Stimulated activated CD8-positive, alpha-beta memory T cell treated with anti-CD3 and anti-CD28 coated beads, Interleukin-4, amount 100 ng/mL, for 24 hours (primary cell): ENCODE measurements around the gene PCNX4.

Source experiments
- DNase-seq: peaks from one replicate; pipeline ENCODE4 v3.0.0-alpha.2; 2020; ENCODE audit warnings: low read depth

The PCNX4 gene

GRCh38 chr14:60102389-60102788 is 10.7 kb downstream of the PCNX4 start:
- DNase-seq = no peak

GRCh38 chr14:60106339-60106738 is 14.6 kb downstream of the PCNX4 start:
- no peak for DNase-seq

GRCh38 chr14:60107477-60107876 is 15.8 kb downstream of the PCNX4 start:
- DNase-seq = no peak

DNA sequence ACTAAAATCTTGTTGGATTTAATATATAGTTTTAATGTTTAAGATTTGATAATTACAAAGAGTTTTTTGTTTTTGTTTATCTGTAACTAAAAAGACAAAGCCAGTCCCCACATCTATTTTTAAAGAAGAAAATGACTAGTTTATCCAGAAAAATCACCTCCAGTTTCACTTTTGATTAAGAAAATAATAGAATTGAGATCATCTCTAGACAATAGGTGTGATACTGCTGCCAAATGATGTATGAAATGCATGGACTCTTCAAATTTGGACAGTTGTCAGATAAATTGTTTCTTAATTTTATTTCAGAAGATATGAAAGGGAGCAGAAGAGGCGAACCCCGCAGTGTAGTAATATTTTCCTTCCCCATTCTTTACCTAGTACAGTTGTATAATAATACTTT is 20.0 kb downstream of the PCNX4 start:
- DNase-seq = no peak

- DNase-seq = no peak
Measured at GRCh38 chr14:60114881-60115280, 23.2 kb downstream of the PCNX4 start.

GRCh38 chr14:60116181-60116580 is 24.5 kb downstream of the PCNX4 start:
- no peak for DNase-seq

- DNase-seq = no peak
Measured at GRCh38 chr14:60125918-60126317, 34.2 kb downstream of the PCNX4 start.

GRCh38 chr14:60133487-60133886 is 41.8 kb downstream of the PCNX4 start:
- DNase-seq = no peak

DNA sequence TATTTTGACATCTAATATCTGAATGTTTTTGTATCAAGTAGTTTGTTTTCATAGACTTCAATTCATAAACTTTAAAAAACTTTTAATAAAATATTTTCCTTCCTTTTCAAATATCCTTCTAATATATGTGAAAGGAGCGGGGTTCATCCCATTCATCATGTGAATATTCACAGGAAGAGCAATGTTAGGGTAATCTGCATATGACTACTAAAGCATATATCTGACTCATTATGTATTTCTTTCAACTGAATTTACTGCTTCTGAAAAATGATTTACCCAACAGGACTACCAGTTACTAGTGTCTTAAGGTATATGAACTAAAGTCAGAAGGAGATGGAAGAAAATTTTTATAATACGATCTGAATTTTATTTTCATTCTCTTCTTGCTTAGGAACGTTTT is 43.0 kb downstream of the PCNX4 start:
- no peak for DNase-seq

DNA sequence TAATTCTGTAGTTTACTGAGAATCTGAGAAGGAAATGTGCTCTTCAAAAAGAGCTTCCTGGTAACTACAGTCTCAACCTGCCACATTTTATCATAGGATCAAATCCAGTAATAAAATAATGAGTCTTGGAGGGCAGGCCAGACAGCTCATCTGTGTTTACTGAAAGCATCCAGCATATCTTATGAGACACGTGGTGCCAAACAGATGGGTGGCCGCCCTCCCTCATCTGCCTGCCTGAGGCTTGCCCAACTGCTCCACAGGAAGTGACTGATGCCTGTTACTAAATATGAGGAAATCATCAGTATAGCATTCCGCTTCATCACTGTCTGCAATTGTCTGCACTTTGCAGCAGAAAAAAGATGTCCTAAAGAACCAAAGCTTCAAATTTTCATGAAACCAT is 60.0 kb downstream of the PCNX4 start:
- DNase-seq = peak; percentile 44

DNA sequence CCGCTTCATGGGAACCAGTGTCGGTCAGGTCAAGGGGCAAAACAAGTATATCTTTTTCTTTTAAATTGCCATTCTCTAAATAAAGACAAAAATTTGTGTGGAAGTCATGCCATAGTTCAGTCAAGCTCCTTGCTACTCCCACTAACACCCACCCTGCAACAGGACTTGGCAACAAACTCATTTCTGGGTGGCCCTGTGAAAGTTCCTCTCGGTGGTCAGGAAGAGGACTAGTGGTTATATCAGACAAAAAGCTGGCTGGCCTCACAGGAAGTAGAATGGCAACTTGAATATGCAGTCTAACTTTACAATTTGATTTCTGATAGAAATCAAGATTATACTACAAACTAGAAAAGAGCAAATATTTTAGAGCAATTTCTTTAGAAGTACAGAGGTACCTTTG is 62.3 kb downstream of the PCNX4 start:
- DNase-seq = no peak

GRCh38 chr14:60154671-60155070 is 62.9 kb downstream of the PCNX4 start:
- DNase-seq = no peak

GRCh38 chr14:60160422-60160821 is 68.7 kb downstream of the PCNX4 start:
- no peak for DNase-seq

DNA sequence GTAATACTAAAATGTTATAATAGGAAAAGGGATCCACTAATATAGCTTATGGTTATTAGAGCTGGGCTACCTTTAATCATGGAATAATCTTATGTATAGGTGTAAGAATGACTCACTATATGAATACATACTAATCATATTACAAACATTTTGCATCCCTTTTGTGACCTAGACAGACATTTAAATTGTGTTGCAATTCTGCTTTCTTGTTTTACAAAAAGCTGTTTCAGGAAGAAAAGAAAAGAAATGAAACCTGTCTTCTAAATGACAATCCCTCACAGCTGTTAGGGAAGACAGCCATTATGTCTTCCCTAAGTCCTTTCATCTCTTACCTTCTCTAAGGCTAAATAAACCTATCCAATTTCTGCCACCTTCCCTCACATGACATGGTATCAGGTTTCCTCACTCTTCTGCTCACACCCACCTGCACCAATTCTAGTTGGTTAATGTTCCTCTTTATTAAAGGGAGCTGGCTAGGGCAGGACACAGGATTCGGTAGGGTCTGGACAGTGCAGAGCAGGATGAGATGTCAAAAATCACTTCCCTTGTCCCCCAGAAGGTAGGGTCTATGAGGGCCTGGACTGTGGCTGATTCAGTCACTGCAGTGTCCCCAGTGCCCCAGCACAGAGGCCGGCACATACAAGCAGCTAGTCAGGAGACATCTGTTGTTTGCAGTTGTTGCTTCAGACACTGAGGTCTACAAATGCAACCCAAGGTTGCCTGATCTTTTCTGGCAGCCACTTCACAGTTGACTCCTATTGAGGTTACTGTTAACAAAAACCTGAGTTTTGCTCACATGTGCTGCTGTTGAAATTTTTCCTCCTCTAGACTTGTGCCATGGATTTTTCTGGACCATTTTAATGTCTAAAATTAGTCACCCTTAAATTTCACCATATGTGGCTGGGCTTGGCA is 69.7 kb downstream of the PCNX4 start:
- no peak for DNase-seq

DNA sequence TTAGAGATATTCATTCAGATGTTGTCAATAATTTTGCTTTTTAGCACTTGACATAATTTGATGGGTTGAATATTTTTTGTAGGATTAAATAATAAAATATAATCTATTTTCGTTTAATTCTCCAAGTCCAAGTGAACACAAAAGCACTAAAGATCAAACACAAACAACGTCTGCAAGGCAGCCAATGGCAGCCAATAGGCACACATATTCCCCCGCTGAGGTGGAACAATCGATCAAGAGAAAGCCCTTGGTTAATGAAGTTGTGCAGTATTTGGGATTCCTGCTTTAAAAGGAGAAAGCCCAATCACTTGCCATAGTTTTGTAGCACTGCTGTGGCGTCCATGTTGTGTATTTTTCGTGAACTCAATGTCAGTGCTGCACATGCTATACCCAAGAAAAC is 72.0 kb downstream of the PCNX4 start:
- DNase-seq = no peak

DNA sequence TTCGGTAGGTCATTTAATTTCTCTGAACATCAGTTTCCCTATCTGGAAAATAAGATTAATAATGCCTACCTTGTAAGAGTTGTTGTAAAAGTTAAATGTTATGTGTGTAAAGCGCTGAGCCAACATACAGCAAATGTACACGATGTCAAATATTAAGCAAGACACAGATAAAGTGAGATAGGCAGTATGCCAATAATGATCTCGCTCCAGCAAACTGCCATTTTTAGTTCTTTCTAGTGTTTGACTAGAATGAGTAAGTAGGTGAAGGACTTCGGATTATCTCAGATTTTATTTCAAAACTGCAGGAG is 72.6 kb downstream of the PCNX4 start:
- DNase-seq = no peak

GRCh38 chr14:60164712-60165546 is 73.2 kb downstream of the PCNX4 start, which contains the start of gene DHRS7:
TSS of gene DHRS7 (minus strand) at chr14:60165398. CDS start at chr14:60165309, 89 bp downstream.
- peak; percentile 62 for DNase-seq

DNA sequence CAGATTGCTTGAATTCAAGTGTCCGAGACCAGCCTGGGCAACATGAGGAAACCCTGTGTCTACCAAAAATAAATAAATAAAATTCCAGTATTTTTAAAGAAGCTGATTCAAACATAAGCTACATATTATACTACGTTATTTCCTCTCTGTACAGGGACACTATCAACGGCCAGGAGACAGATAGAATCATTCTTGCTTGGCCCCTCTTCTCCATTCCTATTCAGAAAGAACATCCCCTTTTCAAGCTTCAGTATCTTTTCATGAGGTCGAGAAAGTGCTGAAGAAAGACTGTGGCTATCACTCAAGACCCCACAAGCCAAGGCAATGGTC is 73.8 kb downstream of the PCNX4 start:
- no peak for DNase-seq

- no peak for DNase-seq
Measured at GRCh38 chr14:60166142-60166541, 74.4 kb downstream of the PCNX4 start.

GRCh38 chr14:60169722-60170121 is 78.0 kb downstream of the PCNX4 start:
- no peak for DNase-seq

GRCh38 chr14:60170948-60171347 is 79.2 kb downstream of the PCNX4 start:
- DNase-seq = no peak

GRCh38 chr14:60171690-60172089 is 80.0 kb downstream of the PCNX4 start:
- no peak for DNase-seq
